GM23338 (cell line): ENCODE results near the gene CACNB1. TPM values are rescaled to one million over a fixed set of nuclear protein-coding genes. Genes with fewer than 3 reads are reported as not detected.

Experiments
- ATAC-seq: fragments of 200-7000 bp; cut with Tn5 transposase; 3 replicates; pipeline ENCODE4 v1.9.1; 2020
- DNase-seq: peaks from one replicate; pipeline ENCODE4 v3.0.0-alpha.2; 2015; ENCODE audit warnings: low spot score
- H2AFZ ChIP-seq: fragments of 200-600 bp; sonication (generic); 2 replicates; pipeline ENCODE4 v1.8.0; 2016; ENCODE audit warnings: antibody characterized with exemption, mild to moderate bottlenecking, moderate library complexity
- H3F3A ChIP-seq: fragments of 200-600 bp; sonication (generic); replicated peaks from 2 replicates; pipeline ENCODE4 v1.8.0; 2017; ENCODE audit warnings: antibody characterized with exemption, mixed run types, low read depth
- H3K27ac ChIP-seq: fragments of 200-600 bp; sonication (generic); 2 replicates; pipeline ENCODE4 v1.6.1; 2016; ENCODE audit warnings: low read depth
- H3K27me3 ChIP-seq: fragments of 200-600 bp; sonication (generic); 2 replicates; pipeline ENCODE4 v1.8.0; 2016; ENCODE audit warnings: mild to moderate bottlenecking, mixed run types, moderate library complexity; ENCODE audit not compliant: insufficient read depth
- H3K36me3 ChIP-seq: fragments of 200-600 bp; sonication (generic); 2 replicates; pipeline ENCODE4 v1.8.0; 2016; ENCODE audit warnings: mild to moderate bottlenecking; ENCODE audit not compliant: insufficient read depth
- H3K4me1 ChIP-seq: fragments of 200-600 bp; sonication (generic); 2 replicates; pipeline ENCODE4 v1.8.0; 2016; ENCODE audit warnings: mild to moderate bottlenecking, moderate library complexity; ENCODE audit not compliant: insufficient read depth
- H3K4me2 ChIP-seq: fragments of 200-600 bp; sonication (generic); 2 replicates; pipeline ENCODE4 v1.7.1; 2017; ENCODE audit warnings: mixed run types
- H3K4me3 ChIP-seq: fragments of 200-600 bp; sonication (generic); 2 replicates; pipeline ENCODE4 v1.6.1; 2016; ENCODE audit warnings: mixed run types
- H3K79me2 ChIP-seq: fragments of 200-600 bp; sonication (generic); replicated peaks from 2 replicates; pipeline ENCODE4 v1.8.0; 2017; ENCODE audit warnings: mild to moderate bottlenecking; ENCODE audit not compliant: insufficient read depth
- H3K9me2 ChIP-seq: fragments of 200-600 bp; sonication (generic); 2 replicates; pipeline ENCODE4 v1.8.0; 2017; ENCODE audit not compliant: insufficient read depth
- H4K20me1 ChIP-seq: fragments of 200-600 bp; sonication (generic); replicated peaks from 2 replicates; pipeline ENCODE4 v1.8.0; 2017; ENCODE audit warnings: mild to moderate bottlenecking; ENCODE audit not compliant: insufficient read depth
- H3K27ac Mint-ChIP-seq: 2 replicates; pipeline ENCODE4 v1.8.0; 2020; ENCODE audit warnings: inconsistent platforms, mild to moderate bottlenecking, moderate library complexity, mixed read lengths
- H3K27me3 Mint-ChIP-seq: 3 replicates; pipeline ENCODE4 v1.8.0; 2022; ENCODE audit warnings: low read depth, mild to moderate bottlenecking, moderate library complexity, mixed read lengths, inconsistent platforms; ENCODE audit not compliant: insufficient read depth, poor library complexity
- H3K36me3 Mint-ChIP-seq: 3 replicates; pipeline ENCODE4 v1.8.0; 2021; ENCODE audit warnings: low read depth, mild to moderate bottlenecking, inconsistent platforms, moderate library complexity, mixed read lengths
- H3K4me1 Mint-ChIP-seq: 3 replicates; pipeline ENCODE4 v1.8.0; 2020; ENCODE audit warnings: mild to moderate bottlenecking, inconsistent platforms, mixed read lengths
- H3K4me3 Mint-ChIP-seq: 3 replicates; pipeline ENCODE4 v1.8.0; 2021; ENCODE audit warnings: moderate library complexity, mild to moderate bottlenecking, inconsistent platforms, mixed read lengths
- H3K9me3 Mint-ChIP-seq: 3 replicates; pipeline ENCODE4 v1.8.0; 2020; ENCODE audit warnings: moderate library complexity, mild to moderate bottlenecking, inconsistent platforms, mixed read lengths
- EZH2phosphoT487 ChIP-seq: fragments of 200-600 bp; sonication (generic); IDR thresholded peaks from one replicate; pipeline ENCODE4 v1.8.1; 2018; ENCODE audit warnings: antibody characterized with exemption; ENCODE audit not compliant: unreplicated experiment
- JUNB ChIP-seq: IDR thresholded peaks from one replicate; pipeline ENCODE4 v1.6.1; 2016; ENCODE audit warnings: antibody characterized with exemption; ENCODE audit not compliant: unreplicated experiment
- REST ChIP-seq: IDR thresholded peaks from one replicate; pipeline ENCODE4 v1.6.1; 2018; ENCODE audit warnings: antibody characterized with exemption; ENCODE audit not compliant: unreplicated experiment
- STAT1 ChIP-seq: IDR thresholded peaks from one replicate; pipeline ENCODE4 v1.6.1; 2016; ENCODE audit warnings: antibody characterized with exemption; ENCODE audit not compliant: unreplicated experiment
- ZNF114 ChIP-seq: fragments of 250-450 bp; sonication (Bioruptor Pico); IDR thresholded peaks from 2 replicates; pipeline ENCODE4 v1.5.0; 2020; ENCODE audit warnings: mild to moderate bottlenecking, moderate library complexity
- ZNF462 ChIP-seq: fragments of 250-450 bp; sonication (Bioruptor Pico); IDR thresholded peaks from 2 replicates; pipeline ENCODE4 v1.5.0; 2020; ENCODE audit warnings: mild to moderate bottlenecking, moderate library complexity
- polyA plus RNA-seq: library from polyadenylated mRNA; unstranded; fragments of >200 nt; fragmentation: Nextera tagmentation; extraction: Ambion mirVana; gene quantifications from 2 replicates; pipeline ENCODE4 v1.2.1, GENCODE V29; 2016
- total RNA-seq: library from RNA; depleted of rRNA; stranded (reverse); fragments of >200 nt; shearing (Covaris generic); gene quantifications from 2 replicates; pipeline ENCODE4 v1.2.3, GENCODE V29; 2014

CACNB1 gene
- total and polyA plus RNA-seq, 2 experiments from 2014 or later: 8.4 to 13.1 TPM

GRCh38 chr17:39191750-39192510 is 5.5 kb downstream of the CACNB1 start:
- Mint-ChIP-seq H3K27me3 (peaks cover 10% of the 10 kb centered on the region), H3K4me1 (peaks cover 25% of the 10 kb centered on the region), H3K9me3 (no peaks in the 10 kb centered on the region), H3K27ac (no peak overlapping the region), H3K4me3 (no peak overlapping the region; the same call in 2 of the 3 replicates), H3K36me3 (peaks cover 42% of the 10 kb centered on the region)
- peaks cover 23% of the 10 kb centered on the region for H3K79me2 ChIP-seq
- H3K27me3 ChIP-seq: no peaks in the 10 kb centered on the region
- H3K4me3 ChIP-seq: no peak overlapping the region
- TF ChIP-seq ZNF462 (CRISPR knock-in tag): no peak
- TF ChIP-seq STAT1: no peak
- TF ChIP-seq ZNF114 (CRISPR knock-in tag): no peak
- TF ChIP-seq EZH2phosphoT487: no peak
- no peak for TF ChIP-seq JUNB
- TF ChIP-seq REST: no peak
- ATAC-seq: no peak
- peaks cover 14% of the 10 kb centered on the region for H3K36me3 ChIP-seq
- no peak overlapping the region for H3K4me2 ChIP-seq
- no peak overlapping the region for H2AFZ ChIP-seq
- no peaks in the 10 kb centered on the region for H3F3A ChIP-seq
- no peak overlapping the region for H3K27ac ChIP-seq
- no peaks in the 10 kb centered on the region for H3K9me2 ChIP-seq
- no peak for DNase-seq
- peaks cover 13% of the 10 kb centered on the region for H4K20me1 ChIP-seq
- peaks cover 19% of the 10 kb centered on the region for H3K4me1 ChIP-seq
